ENCODE results near the gene DENND2D. TPM values are rescaled to one million over a fixed set of nuclear protein-coding genes. Genes with fewer than 3 reads are reported as not detected.

The DENND2D gene
- polyA plus RNA-seq, 1 donor (not counting 4 experiments of a cell fraction or from before 2014, with no cell fraction given): 7.8 TPM

GRCh38 chr1:111221633-111222291, 21.3 kb upstream of the DENND2D start:
- Histone ChIP-seq H3K27me3 (ENCODE audit: control insufficient read depth, extremely low read depth, insufficient read depth, low read length) (no peaks in the 10 kb centered on the region), H4K20me1 (ENCODE audit: control insufficient read depth, extremely low read depth, insufficient read depth, low read length) (no peaks in the 10 kb centered on the region), H3K4me1 (ENCODE audit: control insufficient read depth, extremely low read depth, insufficient read depth, low read length) (peaks cover 21% of the 10 kb centered on the region), H3K36me3 (ENCODE audit: control insufficient read depth in 2 of 2, extremely low read depth in 1 of 2, insufficient read depth in 2 of 2, low read length in 2 of 2) (no peaks in the 10 kb centered on the region), H3K4me3 (ENCODE audit: control insufficient read depth in 2 of 3, extremely low read depth in 1 of 3, insufficient read depth in 2 of 3, low read depth in 1 of 3, low read length in 3 of 3) (no peak overlapping the region), H3K79me2 (ENCODE audit: control insufficient read depth, insufficient read depth, low read length) (no peaks in the 10 kb centered on the region), H3K4me2 (ENCODE audit: control insufficient read depth, extremely low read depth, insufficient read depth, low read depth, low read length) (no peak overlapping the region), H3K9me3 (ENCODE audit: control insufficient read depth, low read depth, low read length) (no peaks in the 10 kb centered on the region), H3K27ac (ENCODE audit: control insufficient read depth, insufficient read depth, low read length) (no peak overlapping the region), H2AFZ (ENCODE audit: control insufficient read depth, low read length) (no peak overlapping the region), H3K9me1 (ENCODE audit: control insufficient read depth, extremely low read depth, insufficient read depth, low read length) (no peaks in the 10 kb centered on the region), H3K9ac (ENCODE audit: control insufficient read depth, extremely low read depth, insufficient read depth, low read length) (no peak overlapping the region)
- TF ChIP-seq CTCF (optimal IDR thresholded peaks at IDR 0.05 in 1 of 3, IDR thresholded peaks at IDR 0.05 in 1 of 3, conservative IDR thresholded peaks at IDR 0.05 in 1 of 3; ENCODE audit: extremely low read depth in 1 of 3, insufficient read depth in 2 of 3, low read length in 3 of 3): no peak
- TF ChIP-seq EZH2 (IDR thresholded peaks at IDR 0.05; ENCODE audit: low read length): no peak
- dilution Hi-C loops (cut with MboI; ENCODE audit: extremely low pct_ligation_motif_present, low sequenced_read_pairs): no loop called here
- no peak for FAIRE-seq
- DNase-seq (ENCODE audit: low read depth, low spot score): no peak

- H3K4me2 ChIP-seq (ENCODE audit: control insufficient read depth, extremely low read depth, insufficient read depth, low read depth, low read length): no peak overlapping the region
- peaks cover 21% of the 10 kb centered on the region for H3K4me1 ChIP-seq (ENCODE audit: control insufficient read depth, extremely low read depth, insufficient read depth, low read length)
- H4K20me1 ChIP-seq (ENCODE audit: control insufficient read depth, extremely low read depth, insufficient read depth, low read length): no peaks in the 10 kb centered on the region
- TF ChIP-seq CTCF (optimal IDR thresholded peaks at IDR 0.05 in 1 of 3, IDR thresholded peaks at IDR 0.05 in 1 of 3, conservative IDR thresholded peaks at IDR 0.05 in 1 of 3; ENCODE audit: extremely low read depth in 1 of 3, insufficient read depth in 2 of 3, low read length in 3 of 3): no peak
- TF ChIP-seq EZH2 (IDR thresholded peaks at IDR 0.05; ENCODE audit: low read length): no peak
- no peak overlapping the region for H3K4me3 ChIP-seq (ENCODE audit: control insufficient read depth in 2 of 3, extremely low read depth in 1 of 3, insufficient read depth in 2 of 3, low read depth in 1 of 3, low read length in 3 of 3)
- no peaks in the 10 kb centered on the region for H3K36me3 ChIP-seq (ENCODE audit: control insufficient read depth in 2 of 2, extremely low read depth in 1 of 2, insufficient read depth in 2 of 2, low read length in 2 of 2)
- no peaks in the 10 kb centered on the region for H3K9me1 ChIP-seq (ENCODE audit: control insufficient read depth, extremely low read depth, insufficient read depth, low read length)
- no peaks in the 10 kb centered on the region for H3K27me3 ChIP-seq (ENCODE audit: control insufficient read depth, extremely low read depth, insufficient read depth, low read length)
- no peaks in the 10 kb centered on the region for H3K79me2 ChIP-seq (ENCODE audit: control insufficient read depth, insufficient read depth, low read length)
- FAIRE-seq: no peak
- H3K9me3 ChIP-seq (ENCODE audit: control insufficient read depth, low read depth, low read length): no peaks in the 10 kb centered on the region
- H2AFZ ChIP-seq (ENCODE audit: control insufficient read depth, low read length): no peak overlapping the region
- H3K27ac ChIP-seq (ENCODE audit: control insufficient read depth, insufficient read depth, low read length): no peak overlapping the region
- no peak overlapping the region for H3K9ac ChIP-seq (ENCODE audit: control insufficient read depth, extremely low read depth, insufficient read depth, low read length)
- dilution Hi-C loops (cut with MboI; ENCODE audit: extremely low pct_ligation_motif_present, low sequenced_read_pairs): no loop called here
- no peak for DNase-seq (ENCODE audit: low read depth, low spot score)
These were observed 20.8 kb upstream of the DENND2D start for GRCh38 chr1:111221276-111221632.
